HepG2 (cell line): Measurements from ENCODE around the gene MAML1. TPM values are rescaled to one million over a fixed set of nuclear protein-coding genes. Genes with fewer than 3 reads are reported as not detected.

Source experiments
- ATF1 ChIP-seq: IDR thresholded peaks from 2 replicates; pipeline ENCODE4 v1.6.1; 2016; ENCODE audit warnings: mild to moderate bottlenecking, control low read depth
- CC2D1A ChIP-seq: sonication (generic); formaldehyde crosslinking; IDR thresholded peaks from 2 replicates; pipeline ENCODE4 v1.8.1; 2023; ENCODE audit warnings: mild to moderate bottlenecking, missing genetic modification reagents
- E2F5 ChIP-seq: sonication (generic); formaldehyde crosslinking; conservative IDR thresholded peaks from 2 replicates; pipeline ENCODE4 v1.4.0; 2020; ENCODE audit warnings: missing genetic modification reagents
- GZF1 ChIP-seq: sonication (generic); formaldehyde crosslinking; IDR thresholded peaks from 2 replicates; pipeline ENCODE4 v1.5.1; 2020; ENCODE audit warnings: mild to moderate bottlenecking, missing genetic modification reagents
- HDAC2 ChIP-seq: sonication (generic); formaldehyde crosslinking; IDR thresholded peaks from 2 replicates; pipeline ENCODE4 v1.4.0; 2020; ENCODE audit warnings: missing genetic modification reagents
- HNRNPL ChIP-seq: fragments of 200-400 bp; formaldehyde crosslinking; IDR thresholded peaks from 2 replicates; pipeline ENCODE4 v1.6.1; 2017; ENCODE audit warnings: mild to moderate bottlenecking, low read depth, low read length
- ISL2 ChIP-seq: sonication (generic); formaldehyde crosslinking; IDR thresholded peaks from 2 replicates; pipeline ENCODE4 v1.5.0; 2020; ENCODE audit warnings: missing genetic modification reagents
- MBNL3 ChIP-seq: fragments of 250-450 bp; sonication (Bioruptor Pico); conservative IDR thresholded peaks from 2 replicates; pipeline ENCODE4 v1.8.0; 2022; ENCODE audit warnings: mild to moderate bottlenecking, inconsistent platforms
- NCOR1 ChIP-seq: fragments of 200-600 bp; sonication (generic); IDR thresholded peaks from 2 replicates; pipeline ENCODE4 v1.7.0; 2017; ENCODE audit warnings: antibody characterized with exemption, low read length, borderline replicate concordance
- SNAPC2 ChIP-seq: sonication (generic); formaldehyde crosslinking; IDR thresholded peaks from 2 replicates; pipeline ENCODE4 v1.8.1; 2022; ENCODE audit warnings: mild to moderate bottlenecking, missing genetic modification reagents
- SPEN ChIP-seq: sonication (generic); formaldehyde crosslinking; IDR thresholded peaks from 2 replicates; pipeline ENCODE4 v1.5.1; 2020; ENCODE audit warnings: low read depth, mild to moderate bottlenecking, missing genetic modification reagents
- SRSF1 ChIP-seq: fragments of 200-400 bp; formaldehyde crosslinking; optimal IDR thresholded peaks from 2 replicates; pipeline ENCODE3; 2017; ENCODE audit warnings: mild to moderate bottlenecking, low read depth, low read length, moderate library complexity
- ZC3H4 ChIP-seq: sonication (generic); formaldehyde crosslinking; IDR thresholded peaks from 2 replicates; pipeline ENCODE4 v1.4.0; 2020; ENCODE audit warnings: missing genetic modification reagents, borderline replicate concordance
- ZFY ChIP-seq: sonication (generic); formaldehyde crosslinking; IDR thresholded peaks from 2 replicates; pipeline ENCODE4 v1.4.0; 2020; ENCODE audit warnings: missing genetic modification reagents
- ZNF431 ChIP-seq: sonication (generic); formaldehyde crosslinking; IDR thresholded peaks from 2 replicates; pipeline ENCODE4 v1.9.0; 2022; ENCODE audit warnings: missing genetic modification reagents, low read depth, mild to moderate bottlenecking, borderline replicate concordance
- ZNF441 ChIP-seq: sonication (generic); formaldehyde crosslinking; IDR thresholded peaks from 2 replicates; pipeline ENCODE4 v1.7.0; 2021; ENCODE audit warnings: missing genetic modification reagents, borderline replicate concordance
- ZNF703 ChIP-seq: sonication (generic); formaldehyde crosslinking; IDR thresholded peaks from 2 replicates; pipeline ENCODE4 v1.5.1; 2020; ENCODE audit warnings: missing genetic modification reagents, mild to moderate bottlenecking, moderate library complexity, borderline replicate concordance
- ZNF720 ChIP-seq: sonication (generic); formaldehyde crosslinking; IDR thresholded peaks from 2 replicates; pipeline ENCODE4 v1.4.0; 2020; ENCODE audit warnings: missing genetic modification reagents
- ZNF816 ChIP-seq: sonication (generic); formaldehyde crosslinking; IDR thresholded peaks from 2 replicates; pipeline ENCODE4 v1.8.0; 2022; ENCODE audit warnings: missing genetic modification reagents, mild to moderate bottlenecking, borderline replicate concordance
- ZNF878 ChIP-seq: sonication (generic); formaldehyde crosslinking; IDR thresholded peaks from 2 replicates; pipeline ENCODE4 v1.8.1; 2023; ENCODE audit warnings: mild to moderate bottlenecking, missing genetic modification reagents, moderate library complexity
- polyA plus RNA-seq, 8 experiments: library from polyadenylated mRNA; depleted of rRNA in 3 of 8; stranded (reverse) in 7 of 8; unstranded in 1 of 8; fragments of >200 nt; fragmentation: Illumina TruSeq in 4 of 8; extraction: Trizol in 4 of 8; gene quantifications; 2 replicates each; pipeline versions ENCODE4 v1.2.1 to v1.2.3, GENCODE V29; 2011 to 2016; ENCODE audit warnings: low read depth in 4 of 8, missing spikeins in 1 of 8, mixed read lengths in 1 of 8; ENCODE audit not compliant: insufficient read depth in 1 of 8
- total RNA-seq, 5 experiments: library from RNA; depleted of rRNA; stranded (reverse); fragments of >200 nt; fragmentation: Illumina TruSeq; extraction: Trizol; gene quantifications; 2 replicates each; pipeline ENCODE4 v1.2.3, GENCODE V29; 2016; ENCODE audit warnings: low read depth in 1 of 5
- TF ChIP-seq, protein P1 (sequence below): IDR thresholded peaks from 2 replicates; pipeline ENCODE4 v1.6.1; 2016; ENCODE audit warnings: mild to moderate bottlenecking
- TF ChIP-seq, protein P2 (sequence below), 2 experiments: sonication (generic) in 1 of 2; formaldehyde crosslinking in 1 of 2; IDR thresholded peaks; 2 replicates each; pipeline versions ENCODE4 v1.4.0 to v1.6.1; 2016 to 2020; ENCODE audit warnings: borderline replicate concordance in 1 of 2, low read depth in 1 of 2, mild to moderate bottlenecking in 1 of 2, missing genetic modification reagents in 1 of 2
- TF ChIP-seq, protein P3 (sequence below): fragments of 450-650 bp; IDR thresholded peaks from 2 replicates; pipeline ENCODE4 v1.6.1; 2017

The MAML1 gene
- total and polyA plus RNA-seq, 2 of the 13 experiments (the other 11 are each of a cell fraction or from before 2014, with no cell fraction given), result 10.0 to 10.8 TPM

DNA sequence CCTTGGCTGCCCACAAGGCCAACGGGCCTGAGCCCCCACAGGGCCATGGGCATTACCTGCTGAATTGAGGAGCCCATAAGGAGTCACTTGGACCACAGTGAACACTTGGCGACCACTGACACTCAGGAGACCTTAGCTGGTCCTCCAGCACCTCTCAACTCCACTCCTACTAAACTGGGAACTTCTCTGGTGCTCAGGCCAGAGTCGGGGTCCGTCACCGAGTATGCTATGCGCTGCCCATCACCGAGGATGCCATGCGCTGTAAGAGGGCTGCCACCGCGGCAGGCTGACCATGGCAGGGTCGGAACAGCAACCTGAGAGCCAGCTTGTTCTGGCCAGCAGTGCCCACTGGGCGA lies 87.5 kb downstream of the MAML1 start (continued):
- TF ChIP-seq E2F5 (0 out of 2 replicates have a peak, but pooled peaks have one; percentile 7), GZF1 (CRISPR knock-in tag) (no peak), CC2D1A (CRISPR knock-in tag) (no peak), SRSF1 (peak; percentile 56), SPEN (CRISPR knock-in tag) (no peak), NCOR1 (no peak), ZNF816 (0 out of 2 replicates have a peak, but pooled peaks have one; percentile 5), ZC3H4 (peak; percentile 94; the same call in 1 of the 2 replicates), HNRNPL (peak; percentile 84), ZNF720 (CRISPR knock-in tag) (no peak), HDAC2 (no peak), SNAPC2 (no peak), MBNL3 (CRISPR knock-in tag) (no peak), ZFY (CRISPR knock-in tag) (no peak), ISL2 (CRISPR knock-in tag) (no peak), ZNF703 (CRISPR knock-in tag) (no peak), ZNF431 (CRISPR knock-in tag) (no peak), ZNF878 (CRISPR knock-in tag) (0 out of 2 replicates have a peak, but pooled peaks have one; percentile 37), ATF1 (CRISPR knock-in tag) (no peak), ZNF441 (CRISPR knock-in tag) (no peak)
- TF ChIP-seq, protein P1, sequence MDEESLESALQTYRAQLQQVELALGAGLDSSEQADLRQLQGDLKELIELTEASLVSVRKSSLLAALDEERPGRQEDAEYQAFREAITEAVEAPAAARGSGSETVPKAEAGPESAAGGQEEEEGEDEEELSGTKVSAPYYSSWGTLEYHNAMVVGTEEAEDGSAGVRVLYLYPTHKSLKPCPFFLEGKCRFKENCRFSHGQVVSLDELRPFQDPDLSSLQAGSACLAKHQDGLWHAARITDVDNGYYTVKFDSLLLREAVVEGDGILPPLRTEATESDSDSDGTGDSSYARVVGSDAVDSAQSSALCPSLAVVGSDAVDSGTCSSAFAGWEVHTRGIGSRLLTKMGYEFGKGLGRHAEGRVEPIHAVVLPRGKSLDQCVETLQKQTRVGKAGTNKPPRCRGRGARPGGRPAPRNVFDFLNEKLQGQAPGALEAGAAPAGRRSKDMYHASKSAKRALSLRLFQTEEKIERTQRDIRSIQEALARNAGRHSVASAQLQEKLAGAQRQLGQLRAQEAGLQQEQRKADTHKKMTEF (CRISPR knock-in tag), result no peak
- TF ChIP-seq, protein P2, sequence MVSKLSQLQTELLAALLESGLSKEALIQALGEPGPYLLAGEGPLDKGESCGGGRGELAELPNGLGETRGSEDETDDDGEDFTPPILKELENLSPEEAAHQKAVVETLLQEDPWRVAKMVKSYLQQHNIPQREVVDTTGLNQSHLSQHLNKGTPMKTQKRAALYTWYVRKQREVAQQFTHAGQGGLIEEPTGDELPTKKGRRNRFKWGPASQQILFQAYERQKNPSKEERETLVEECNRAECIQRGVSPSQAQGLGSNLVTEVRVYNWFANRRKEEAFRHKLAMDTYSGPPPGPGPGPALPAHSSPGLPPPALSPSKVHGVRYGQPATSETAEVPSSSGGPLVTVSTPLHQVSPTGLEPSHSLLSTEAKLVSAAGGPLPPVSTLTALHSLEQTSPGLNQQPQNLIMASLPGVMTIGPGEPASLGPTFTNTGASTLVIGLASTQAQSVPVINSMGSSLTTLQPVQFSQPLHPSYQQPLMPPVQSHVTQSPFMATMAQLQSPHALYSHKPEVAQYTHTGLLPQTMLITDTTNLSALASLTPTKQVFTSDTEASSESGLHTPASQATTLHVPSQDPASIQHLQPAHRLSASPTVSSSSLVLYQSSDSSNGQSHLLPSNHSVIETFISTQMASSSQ (IDR thresholded peaks at IDR 0.05; ENCODE audit: low read depth), result 0 out of 2 replicates have a peak, but pooled peaks have one; percentile 1
- TF ChIP-seq, protein P2 (CRISPR knock-in tag; IDR thresholded peaks at IDR 0.05; ENCODE audit: borderline replicate concordance), result no peak
- TF ChIP-seq, protein P3, sequence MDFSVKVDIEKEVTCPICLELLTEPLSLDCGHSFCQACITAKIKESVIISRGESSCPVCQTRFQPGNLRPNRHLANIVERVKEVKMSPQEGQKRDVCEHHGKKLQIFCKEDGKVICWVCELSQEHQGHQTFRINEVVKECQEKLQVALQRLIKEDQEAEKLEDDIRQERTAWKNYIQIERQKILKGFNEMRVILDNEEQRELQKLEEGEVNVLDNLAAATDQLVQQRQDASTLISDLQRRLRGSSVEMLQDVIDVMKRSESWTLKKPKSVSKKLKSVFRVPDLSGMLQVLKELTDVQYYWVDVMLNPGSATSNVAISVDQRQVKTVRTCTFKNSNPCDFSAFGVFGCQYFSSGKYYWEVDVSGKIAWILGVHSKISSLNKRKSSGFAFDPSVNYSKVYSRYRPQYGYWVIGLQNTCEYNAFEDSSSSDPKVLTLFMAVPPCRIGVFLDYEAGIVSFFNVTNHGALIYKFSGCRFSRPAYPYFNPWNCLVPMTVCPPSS, result no peak
